DMS153 treated with DMSO at 0.1 percent for 48 hours (cell line): Measurements from ENCODE around the gene KRT86.
"Not testable (repeated sequence)": the region's sequence is repeated elsewhere in the genome, so short reads cannot be mapped to it uniquely, and the experiment has no call there.

Experiments
- DNase-seq: peaks from one replicate; lab custom pipeline; 2025; ENCODE audit not compliant: unreplicated experiment; lab: John Stamatoyannopoulos, UW

Gene KRT86

GRCh38 chr12:52312086-52312485 is 37.6 kb downstream of the KRT86 start:
- DNase-seq, result no peak

- no peak for DNase-seq
These were observed 39.0 kb downstream of the KRT86 start for GRCh38 chr12:52313461-52313860.

DNA sequence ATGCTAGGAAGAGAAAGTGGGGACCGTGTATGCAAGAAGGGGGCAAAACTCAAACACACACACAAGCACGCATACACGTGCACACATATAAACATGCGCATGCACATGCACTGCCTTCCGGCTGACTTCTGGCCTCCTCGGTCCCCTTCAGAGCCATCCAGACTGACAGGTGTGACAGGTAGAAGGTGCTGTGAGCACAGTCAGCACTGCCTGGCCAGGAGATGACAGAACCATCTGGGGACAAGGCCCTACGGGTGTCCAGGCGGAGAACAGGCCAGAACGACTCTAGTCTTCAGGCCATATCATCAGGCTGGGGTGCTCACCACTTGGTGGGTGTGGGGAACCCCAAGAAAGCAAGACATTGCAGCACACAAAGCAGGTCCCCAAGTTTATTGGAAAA is 39.5 kb downstream of the KRT86 start:
- no peak for DNase-seq

GRCh38 chr12:52314511-52314910 is 40.1 kb downstream of the KRT86 start:
- no peak for DNase-seq

DNA sequence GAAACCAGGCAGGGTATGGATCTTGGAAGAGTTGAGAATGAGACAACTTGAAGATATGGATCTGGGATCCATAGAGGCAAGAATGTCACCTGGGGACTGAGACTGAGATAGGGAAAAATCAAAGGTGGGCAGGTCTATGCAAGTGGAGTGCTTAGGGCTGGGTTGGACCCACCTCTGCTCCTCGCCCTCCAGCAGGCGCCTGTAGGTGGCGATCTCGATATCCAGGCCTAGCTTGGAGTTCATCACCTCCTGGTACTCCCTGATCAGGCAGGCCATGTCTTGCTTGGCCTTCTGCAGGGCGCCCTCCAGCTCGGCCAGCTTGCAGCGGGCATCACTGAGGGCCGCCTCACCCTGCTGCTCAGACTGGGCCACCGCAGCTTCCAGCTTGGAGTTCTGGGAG is 41.3 kb downstream of the KRT86 start:
- DNase-seq, result not testable (repeated sequence)

GRCh38 chr12:52316290-52316689 is 41.8 kb downstream of the KRT86 start:
- no peak for DNase-seq

GRCh38 chr12:52316701-52317100 is 42.3 kb downstream of the KRT86 start:
- DNase-seq, result no peak

DNA sequence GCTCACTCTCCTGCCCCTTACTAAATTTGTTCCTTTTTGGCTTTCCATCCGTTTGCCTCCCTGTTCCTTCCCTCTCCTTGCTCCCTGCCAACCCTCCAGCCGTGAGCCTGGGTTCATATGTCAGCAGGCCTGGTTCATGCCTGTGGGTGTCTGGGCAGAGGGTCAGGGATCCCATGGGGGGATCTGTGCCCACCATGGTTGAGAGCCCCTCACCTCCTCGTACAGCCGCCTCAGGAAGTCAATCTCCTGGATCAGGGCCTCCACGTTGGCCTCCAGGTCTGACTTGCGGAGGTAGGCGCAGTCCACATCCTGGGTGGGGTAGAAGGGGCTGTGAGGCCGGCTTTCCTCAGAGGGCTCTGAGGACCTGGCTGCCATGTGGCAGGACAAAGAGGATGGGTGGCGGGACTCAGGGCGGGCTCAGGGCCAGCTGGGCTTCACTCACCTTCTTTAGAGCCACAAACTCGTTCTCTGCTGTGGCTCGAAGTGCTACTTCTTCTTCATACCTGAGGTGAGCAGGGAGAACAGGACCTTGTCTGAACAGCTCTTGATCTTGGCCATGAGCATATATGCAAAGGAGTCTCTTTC is 43.1 kb downstream of the KRT86 start:
- DNase-seq, result no peak

DNA sequence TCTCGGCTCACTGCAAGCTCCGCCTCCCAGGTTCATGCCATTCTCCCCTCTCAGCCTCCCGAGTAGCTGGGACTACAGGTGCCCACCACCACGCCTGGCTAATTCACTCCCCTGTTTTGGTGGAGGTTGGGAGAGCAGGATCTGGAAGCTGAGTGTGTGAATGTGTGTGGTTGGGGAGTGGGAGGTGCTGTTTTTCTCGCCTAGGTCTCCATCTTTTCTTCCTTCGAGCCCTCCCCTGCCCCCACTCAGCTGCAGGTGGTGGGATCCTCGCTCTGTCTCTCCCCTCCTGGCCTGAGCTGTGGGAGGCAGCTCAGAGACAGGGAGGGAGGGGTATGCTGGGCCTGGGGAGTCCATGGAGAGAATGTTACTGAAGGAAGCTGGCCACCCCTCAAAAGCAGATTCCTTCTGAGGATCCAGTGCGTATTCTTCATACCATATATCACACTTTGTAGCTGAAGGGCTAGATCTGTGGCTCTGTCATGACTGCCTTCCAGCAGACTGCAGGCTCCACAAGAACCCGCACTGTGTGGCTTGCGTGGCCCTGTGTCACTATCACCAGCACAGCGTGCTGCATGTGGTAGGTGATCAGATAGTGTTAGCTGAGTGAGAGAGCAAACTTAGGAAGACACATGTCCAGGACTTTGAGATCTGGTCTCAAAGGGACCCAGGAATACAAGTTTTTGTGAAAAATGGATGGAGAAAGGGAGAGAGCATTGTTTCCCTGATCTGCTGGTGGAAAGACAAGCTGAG is 44.0 kb downstream of the KRT86 start:
- no peak for DNase-seq

- DNase-seq, result no peak
These were observed 44.7 kb downstream of the KRT86 start for GRCh38 chr12:52319097-52319496.

DNA sequence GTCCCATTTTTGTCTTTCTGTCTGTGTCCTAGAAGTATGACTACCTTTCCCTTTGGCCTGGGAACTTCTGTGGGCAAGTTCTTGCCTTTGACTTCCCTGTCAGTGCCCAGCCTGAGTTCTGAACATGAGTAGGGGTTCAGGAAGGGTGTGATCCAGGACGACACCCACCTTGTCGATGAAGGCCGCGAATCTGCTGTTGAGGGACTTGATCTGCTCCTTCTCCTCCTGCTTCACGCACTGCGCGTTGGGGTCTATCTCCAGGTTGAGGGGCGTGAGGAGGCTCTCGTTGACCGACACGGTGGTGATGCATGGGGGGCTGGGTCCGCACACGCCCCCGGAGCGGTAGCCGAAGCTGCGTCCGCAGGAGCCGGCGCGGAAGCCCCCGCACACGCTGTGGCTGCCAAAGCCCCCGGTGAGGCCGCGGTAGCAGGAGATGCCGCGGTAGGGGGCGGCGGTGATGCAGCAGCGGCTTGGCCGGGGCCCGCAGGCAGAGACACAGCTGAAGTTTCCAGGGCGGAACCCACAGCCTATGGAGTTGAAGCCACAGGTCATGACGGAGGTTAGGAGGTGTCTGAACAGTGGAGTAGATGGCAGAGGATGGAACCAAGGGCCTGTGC is 46.4 kb downstream of the KRT86 start, which contains the start of gene KRT83:
Gene KRT83, minus strand, starts transcription at position 615 of the 617 bp plus-strand sequence. Its CDS starts 63 bp downstream, at position 552.
- no peak for DNase-seq

DNA sequence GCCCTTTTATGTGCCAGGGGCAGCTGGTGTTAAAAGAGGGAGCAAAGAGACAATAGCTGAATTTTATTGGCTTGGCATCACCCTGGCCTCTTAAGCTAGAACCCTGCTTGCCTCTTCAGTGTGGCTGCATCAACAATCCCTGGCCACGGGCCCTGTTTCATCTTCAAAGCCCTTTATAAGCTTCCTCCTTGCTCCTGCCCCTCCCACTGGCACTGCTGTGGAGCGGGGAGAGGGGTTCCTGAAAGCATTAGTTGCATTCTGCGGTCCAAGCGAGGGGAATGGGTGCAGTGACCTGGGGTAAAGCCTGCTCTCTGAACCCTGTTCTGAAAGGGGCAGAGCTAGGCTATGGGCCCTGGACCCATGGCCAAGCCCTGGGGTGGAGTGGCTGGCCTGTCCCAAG is 47.0 kb downstream of the KRT86 start:
- DNase-seq, result peak; percentile 66

GRCh38 chr12:52322069-52322468 is 47.6 kb downstream of the KRT86 start:
- no peak for DNase-seq

GRCh38 chr12:52323001-52323400 is 48.6 kb downstream of the KRT86 start:
- DNase-seq, result no peak

- DNase-seq, result peak; percentile 17
These were observed 49.1 kb downstream of the KRT86 start for GRCh38 chr12:52323416-52324152.

DNA sequence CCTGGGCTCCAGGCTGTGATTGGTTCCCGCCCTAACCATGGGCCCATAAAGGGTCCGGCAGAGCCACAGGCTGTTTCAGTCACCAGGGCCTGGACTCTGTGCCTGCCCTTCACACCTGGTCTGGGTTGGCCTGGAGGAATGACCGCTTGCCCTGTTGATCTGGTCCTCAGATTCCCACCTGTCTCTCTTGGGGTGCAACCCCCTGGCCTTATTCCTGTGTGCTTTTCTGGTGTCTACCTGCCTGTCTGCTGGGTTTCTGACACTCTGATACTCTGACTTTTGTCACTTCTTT is 49.7 kb downstream of the KRT86 start:
- DNase-seq, result no peak

DNA sequence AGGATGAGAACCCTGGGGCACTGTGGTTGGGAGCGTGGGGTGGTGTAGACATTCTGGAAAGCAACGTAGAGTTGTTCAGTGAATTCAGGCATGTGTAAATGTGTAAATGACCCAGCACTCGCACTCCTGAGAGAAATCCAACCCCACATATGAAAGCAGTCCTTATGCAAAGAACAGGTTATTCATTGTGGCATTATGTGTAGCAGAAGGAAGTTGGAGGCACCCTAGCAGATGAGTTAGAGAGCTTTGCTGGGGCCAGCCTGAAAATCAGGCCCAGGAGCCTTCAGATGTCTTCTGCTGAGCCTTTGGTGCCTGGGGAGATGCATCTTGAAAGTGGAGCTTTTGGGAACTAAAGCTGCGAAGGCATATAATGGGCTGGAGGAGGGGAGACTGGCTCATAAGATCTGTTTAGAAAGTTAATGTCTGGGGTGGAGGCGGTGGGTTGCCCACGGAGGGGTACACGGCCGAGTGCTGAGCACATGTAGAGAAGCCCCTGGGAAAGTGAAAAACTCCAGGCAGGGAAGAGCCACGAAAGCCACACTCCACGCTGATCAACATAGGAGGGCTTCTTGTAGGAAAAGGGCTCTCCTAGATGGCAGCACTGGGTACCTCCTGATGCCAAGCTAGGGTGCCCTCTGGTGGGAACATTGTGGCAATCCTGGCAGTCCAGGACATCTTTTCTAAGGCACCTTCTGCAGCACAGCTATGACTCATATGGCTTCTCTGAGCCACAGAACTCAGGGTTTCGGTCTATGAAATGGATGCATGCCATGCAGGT is 52.8 kb downstream of the KRT86 start:
- DNase-seq, result peak; percentile 61

DNA sequence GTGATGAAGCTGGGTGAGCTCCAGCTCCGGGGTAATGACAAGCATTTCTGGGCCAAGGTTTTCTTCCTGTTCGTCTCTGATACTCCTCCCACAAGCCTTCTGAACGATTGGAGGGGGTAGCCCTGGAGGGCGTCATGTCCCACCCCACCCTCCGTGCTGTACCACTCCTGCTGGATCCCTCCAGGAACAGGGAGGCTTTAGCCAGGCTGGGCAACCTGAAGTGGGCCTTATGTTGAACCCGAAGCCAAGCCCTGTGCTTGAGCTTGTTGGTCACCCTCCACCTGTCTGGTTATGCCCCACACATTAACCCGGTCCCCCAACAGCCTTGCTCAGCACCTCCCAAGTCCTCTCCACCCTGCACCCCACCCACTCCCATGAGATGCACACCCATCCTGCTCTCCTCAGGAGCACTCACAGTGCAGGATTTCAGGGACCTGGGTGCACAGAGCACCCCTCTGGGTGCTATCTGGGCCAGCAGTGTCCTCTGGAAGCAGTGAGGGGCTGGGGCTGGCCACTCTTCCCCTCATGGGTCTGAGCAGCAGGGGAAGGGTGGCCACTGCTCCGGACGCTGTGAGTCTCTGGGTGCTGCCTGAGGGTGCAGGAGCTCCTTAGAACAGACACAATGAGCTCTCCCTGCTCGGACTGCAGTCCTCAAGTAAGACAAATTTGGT is 53.5 kb downstream of the KRT86 start:
- DNase-seq, result no peak

DNA sequence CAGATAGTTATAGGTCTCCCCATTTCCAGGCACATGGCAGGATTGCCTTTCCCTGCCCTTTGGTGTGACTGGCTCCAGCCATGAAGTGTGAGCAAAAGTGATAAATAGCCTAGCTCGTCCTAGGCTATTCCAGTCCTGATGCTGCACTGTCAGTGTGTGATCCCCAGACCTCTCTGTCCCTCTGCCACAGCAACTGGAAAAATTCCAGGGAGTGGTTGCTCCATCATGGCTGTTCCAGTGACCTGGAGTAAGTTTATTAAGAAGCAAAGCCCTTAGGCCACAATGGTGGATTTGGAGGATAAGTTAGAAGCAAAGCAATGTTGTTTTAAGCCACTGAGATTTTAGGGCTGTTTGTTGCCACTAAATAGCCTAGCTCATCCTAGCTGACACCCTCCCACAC is 56.6 kb downstream of the KRT86 start:
- DNase-seq, result no peak

DNA sequence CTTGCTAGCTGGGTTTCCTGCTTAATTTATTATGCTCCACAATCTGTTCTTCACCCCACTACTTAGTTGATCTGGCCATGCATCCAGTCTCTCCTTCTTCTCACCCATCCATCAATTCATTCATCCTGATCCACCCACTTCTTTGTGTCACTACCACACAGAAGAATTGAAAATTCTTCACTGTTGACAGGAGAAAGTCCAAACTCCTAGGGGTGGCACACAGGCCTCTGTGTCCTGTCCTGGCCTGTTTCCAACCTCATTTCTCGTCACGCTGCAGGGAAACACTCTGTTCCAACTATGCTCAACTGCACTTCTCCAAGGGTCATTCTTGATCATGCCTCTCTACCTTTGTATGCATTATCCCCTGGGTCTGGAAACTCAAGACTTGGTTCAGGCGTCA is 57.4 kb downstream of the KRT86 start:
- no peak for DNase-seq

GRCh38 chr12:52332381-52332780 is 57.9 kb downstream of the KRT86 start:
- DNase-seq, result no peak
